ENCODE data around the gene VSTM2L. TPM values are rescaled to one million over a fixed set of nuclear protein-coding genes. Genes with fewer than 3 reads are reported as not detected.
A peak's percentile ranks its signal among the peaks of the same experiment; 100 is the strongest.

Gene VSTM2L
- total RNA-seq, 1 donor from 2014 or later: 6.2 TPM

- no peak overlapping the region for H3K27ac Mint-ChIP-seq
- no peaks in the 10 kb centered on the region for H3K36me3 Mint-ChIP-seq (ENCODE audit: insufficient read depth)
- H3K4me3 Mint-ChIP-seq (ENCODE audit: low read depth): no peak overlapping the region
- no peak for TF ChIP-seq CTCF (IDR thresholded peaks at IDR 0.05; ENCODE audit: unreplicated experiment)
- H3K27me3 Mint-ChIP-seq: no peaks in the 10 kb centered on the region
- no peak for DNase-seq (ENCODE audit: low spot score, unreplicated experiment)
- peaks cover under 1% of the 10 kb centered on the region for H3K9me3 Mint-ChIP-seq (ENCODE audit: low read depth)
- H3K4me1 Mint-ChIP-seq (ENCODE audit: low read depth): peaks cover 12% of the 10 kb centered on the region
Observed at GRCh38 chr20:37941992-37942391, 39.1 kb downstream of the VSTM2L start.

- peaks cover 12% of the 10 kb centered on the region for H3K4me1 Mint-ChIP-seq (ENCODE audit: low read depth)
- no peak overlapping the region for H3K4me3 Mint-ChIP-seq (ENCODE audit: low read depth)
- no peaks in the 10 kb centered on the region for H3K27me3 Mint-ChIP-seq
- H3K27ac Mint-ChIP-seq: no peak overlapping the region
- no peaks in the 10 kb centered on the region for H3K36me3 Mint-ChIP-seq (ENCODE audit: insufficient read depth)
- H3K9me3 Mint-ChIP-seq (ENCODE audit: low read depth): peaks cover 11% of the 10 kb centered on the region
- TF ChIP-seq CTCF (IDR thresholded peaks at IDR 0.05; ENCODE audit: unreplicated experiment): no peak
- no peak for DNase-seq (ENCODE audit: low spot score, unreplicated experiment)
Observed at GRCh38 chr20:37943033-37943432, 40.1 kb downstream of the VSTM2L start.

DNA sequence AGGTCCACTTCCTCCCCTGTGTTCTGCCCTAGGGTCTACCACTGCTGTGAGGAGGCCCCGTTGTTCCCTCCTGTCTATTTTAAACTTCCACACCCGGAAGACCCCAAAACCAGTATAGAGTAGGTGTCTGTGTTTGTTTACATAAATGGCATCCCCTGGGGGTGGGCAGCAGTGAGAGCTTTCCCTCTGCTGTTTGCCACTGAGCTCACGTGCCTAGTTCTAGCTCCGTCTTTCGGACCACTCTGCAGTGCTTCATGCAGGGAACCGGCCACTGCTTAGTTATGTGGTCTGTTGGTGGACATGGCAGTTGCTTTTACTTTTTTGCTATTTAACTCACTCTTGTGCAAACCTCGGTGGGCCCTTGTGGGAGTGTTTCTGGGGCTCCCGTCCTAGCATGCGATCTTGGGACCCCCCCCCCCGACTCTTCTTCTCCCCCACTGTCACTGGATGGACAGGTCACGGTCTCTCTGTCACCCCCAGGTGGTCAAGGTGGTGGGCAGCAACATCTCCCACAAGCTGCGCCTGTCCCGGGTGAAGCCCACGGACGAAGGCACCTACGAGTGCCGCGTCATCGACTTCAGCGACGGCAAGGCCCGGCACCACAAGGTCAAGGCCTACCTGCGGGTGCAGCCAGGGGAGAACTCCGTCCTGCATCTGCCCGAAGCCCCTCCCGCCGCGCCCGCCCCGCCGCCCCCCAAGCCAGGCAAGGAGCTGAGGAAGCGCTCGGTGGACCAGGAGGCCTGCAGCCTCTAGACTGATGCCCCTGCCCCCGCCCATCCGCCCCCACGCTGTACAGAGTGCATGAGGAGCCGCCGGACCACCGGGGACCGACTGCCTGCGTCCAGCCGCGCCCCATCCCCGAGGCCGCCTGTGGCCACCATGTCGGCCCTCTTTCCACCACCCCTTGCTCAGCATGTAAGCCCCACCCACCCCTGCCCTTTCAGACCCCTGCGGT lies 40.9 kb downstream of the VSTM2L start:
- no peaks in the 10 kb centered on the region for H3K27me3 Mint-ChIP-seq
- peak; percentile 11 for TF ChIP-seq CTCF (IDR thresholded peaks at IDR 0.05; ENCODE audit: unreplicated experiment)
- no peak overlapping the region for H3K27ac Mint-ChIP-seq
- DNase-seq (ENCODE audit: low spot score, unreplicated experiment): no peak
- peaks cover 12% of the 10 kb centered on the region for H3K4me1 Mint-ChIP-seq (ENCODE audit: low read depth)
- peaks cover 11% of the 10 kb centered on the region for H3K9me3 Mint-ChIP-seq (ENCODE audit: low read depth)
- no peaks in the 10 kb centered on the region for H3K36me3 Mint-ChIP-seq (ENCODE audit: insufficient read depth)
- no peak overlapping the region for H3K4me3 Mint-ChIP-seq (ENCODE audit: low read depth)

GRCh38 chr20:37944456-37944981 lies 41.6 kb downstream of the VSTM2L start:
- H3K36me3 Mint-ChIP-seq (ENCODE audit: insufficient read depth): no peaks in the 10 kb centered on the region
- H3K9me3 Mint-ChIP-seq (ENCODE audit: low read depth): peaks cover 11% of the 10 kb centered on the region
- no peak for TF ChIP-seq CTCF (IDR thresholded peaks at IDR 0.05; ENCODE audit: unreplicated experiment)
- H3K4me1 Mint-ChIP-seq (ENCODE audit: low read depth): peaks cover 12% of the 10 kb centered on the region
- DNase-seq (ENCODE audit: low spot score, unreplicated experiment): no peak
- H3K27me3 Mint-ChIP-seq: no peaks in the 10 kb centered on the region
- H3K4me3 Mint-ChIP-seq (ENCODE audit: low read depth): no peak overlapping the region
- H3K27ac Mint-ChIP-seq: no peak overlapping the region

GRCh38 chr20:37945091-37945547 lies 42.2 kb downstream of the VSTM2L start:
- H3K4me1 Mint-ChIP-seq (ENCODE audit: low read depth): peaks cover 12% of the 10 kb centered on the region
- H3K36me3 Mint-ChIP-seq (ENCODE audit: insufficient read depth): no peaks in the 10 kb centered on the region
- TF ChIP-seq CTCF (IDR thresholded peaks at IDR 0.05; ENCODE audit: unreplicated experiment): no peak
- no peaks in the 10 kb centered on the region for H3K27me3 Mint-ChIP-seq
- no peak overlapping the region for H3K4me3 Mint-ChIP-seq (ENCODE audit: low read depth)
- DNase-seq (ENCODE audit: low spot score, unreplicated experiment): no peak
- no peak overlapping the region for H3K27ac Mint-ChIP-seq
- H3K9me3 Mint-ChIP-seq (ENCODE audit: low read depth): peaks cover 11% of the 10 kb centered on the region
